GM12891 (cell line): Measurements from ENCODE around the gene UNC13C.
A peak's percentile ranks its signal among the peaks of the same experiment; 100 is the strongest.

ENCODE experiments used
- DNase-seq: peaks from one replicate; pipeline ENCODE4 v3.0.0; 2011; ENCODE audit warnings: low spot score; ENCODE audit not compliant: insufficient read length
- FAIRE-seq: peaks from 2 replicates; lab custom pipeline; 2011; peaks lifted over from hg19 to GRCh38; lab: Jason Lieb, UNC
- PAX5 ChIP-seq: IDR thresholded peaks from 2 replicates; pipeline ENCODE4 v1.6.1; 2011; ENCODE audit warnings: low read length, moderate library complexity, mild to moderate bottlenecking; ENCODE audit not compliant: insufficient read depth, severe bottlenecking
- POLR2A ChIP-seq: IDR thresholded peaks from 2 replicates; pipeline ENCODE4 v1.6.1; 2011; ENCODE audit warnings: low read depth, low read length, control low read depth
- POLR2AphosphoS5 ChIP-seq: IDR thresholded peaks from 2 replicates; pipeline ENCODE4 v1.6.1; 2011; ENCODE audit warnings: low read depth, low read length, control low read depth
- POU2F2 ChIP-seq: IDR thresholded peaks from 2 replicates; pipeline ENCODE4 v1.6.1; 2011; ENCODE audit warnings: low read depth, mild to moderate bottlenecking, control low read depth, low read length, moderate library complexity
- SPI1 ChIP-seq: IDR thresholded peaks from 2 replicates; pipeline ENCODE4 v1.6.1; 2011; ENCODE audit warnings: low read depth, low read length, control low read depth
- TAF1 ChIP-seq: IDR thresholded peaks from 2 replicates; pipeline ENCODE4 v1.6.1; 2011; ENCODE audit warnings: low read depth, low read length, control low read depth

The UNC13C gene

GRCh38 chr15:54640873-54641272 is 662.6 kb downstream of the UNC13C start:
- TF ChIP-seq POLR2A = no peak
- no peak for TF ChIP-seq POU2F2
- TF ChIP-seq PAX5 = no peak
- no peak for TF ChIP-seq TAF1
- TF ChIP-seq POLR2AphosphoS5 = no peak
- no peak for TF ChIP-seq SPI1
- FAIRE-seq = no peak
- no peak for DNase-seq

GRCh38 chr15:54644796-54645195 is 666.6 kb downstream of the UNC13C start:
- TF ChIP-seq PAX5 (no peak), SPI1 (no peak), POU2F2 (no peak), TAF1 (no peak), POLR2AphosphoS5 (no peak), POLR2A (no peak)
- FAIRE-seq = no peak
- no peak for DNase-seq

- FAIRE-seq (no peak), DNase-seq (no peak)
- TF ChIP-seq SPI1 (no peak), PAX5 (no peak), POU2F2 (no peak), POLR2A (no peak), POLR2AphosphoS5 (no peak), TAF1 (no peak)
Observed at GRCh38 chr15:54659646-54660045, 681.4 kb downstream of the UNC13C start.

GRCh38 chr15:54660356-54660755 is 682.1 kb downstream of the UNC13C start:
- TF ChIP-seq SPI1 (no peak), POLR2A (no peak), TAF1 (no peak), POLR2AphosphoS5 (no peak), POU2F2 (no peak), PAX5 (no peak)
- no peak for FAIRE-seq
- no peak for DNase-seq

DNA sequence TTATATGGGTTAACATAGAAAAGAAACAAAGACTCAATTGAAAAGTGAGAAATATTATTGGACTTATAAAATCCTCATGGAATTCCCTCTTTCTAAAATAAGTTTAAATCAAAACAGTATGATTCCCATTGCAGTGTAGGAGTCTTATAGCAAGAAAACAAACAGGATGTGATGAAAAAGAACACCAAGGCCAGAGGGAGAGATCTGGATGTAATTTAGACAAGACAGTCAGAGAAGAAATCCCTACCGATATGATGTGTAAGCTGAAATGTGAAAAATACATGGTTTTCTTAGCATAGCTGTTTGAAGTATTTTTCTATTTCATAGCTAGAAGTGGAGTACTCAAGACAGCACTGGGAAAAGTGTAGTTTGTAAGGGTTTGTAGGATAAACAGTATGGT is 697.0 kb downstream of the UNC13C start:
- TF ChIP-seq POLR2AphosphoS5 (no peak), POU2F2 (no peak), POLR2A (no peak), TAF1 (no peak), SPI1 (no peak), PAX5 (no peak)
- no peak for DNase-seq
- no peak for FAIRE-seq

DNA sequence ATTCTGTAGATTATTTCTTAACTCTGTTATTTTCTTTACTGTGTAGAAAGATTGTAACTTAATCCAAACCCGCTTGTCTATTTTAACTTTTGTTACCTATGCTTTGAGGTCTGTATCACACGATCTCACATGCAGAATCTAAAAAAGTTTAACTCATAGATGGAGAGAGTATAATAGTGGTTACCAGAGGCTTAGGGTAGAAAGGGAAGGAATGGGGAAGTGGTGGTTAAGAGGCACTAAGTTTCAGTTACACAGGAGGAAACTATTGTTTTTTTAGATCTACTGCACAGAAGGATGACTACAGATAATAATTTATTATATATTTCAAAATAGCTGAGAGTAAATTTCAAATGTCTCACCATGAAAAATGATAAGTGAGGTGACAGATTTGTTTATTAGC is 703.3 kb downstream of the UNC13C start:
- FAIRE-seq (no peak), DNase-seq (no peak)
- TF ChIP-seq TAF1 = no peak
- TF ChIP-seq SPI1 = peak; percentile 55
